Skeletal muscle tissue (tissue), 4 donors: ENCODE results near the gene SDK1. TPM values are rescaled to one million over a fixed set of nuclear protein-coding genes. Genes with fewer than 3 reads are reported as not detected.

Experiments used
- H3K27ac ChIP-seq: one replicate; pipeline ENCODE4 v1.7.0; 2013; ENCODE audit warnings: mild to moderate bottlenecking, low read depth, low read length, inconsistent platforms
- H3K27me3 ChIP-seq, 3 donors: one replicate each; pipeline ENCODE4 v1.7.0; 2013; ENCODE audit warnings: low read length in 3 of 3; ENCODE audit not compliant: control insufficient read depth in 3 of 3, insufficient read depth in 3 of 3
- H3K36me3 ChIP-seq, 3 donors: one replicate each; pipeline ENCODE4 v1.7.0; 2013; ENCODE audit warnings: low read length in 3 of 3; ENCODE audit not compliant: control insufficient read depth in 3 of 3, insufficient read depth in 3 of 3
- H3K4me1 ChIP-seq, 3 donors: one replicate each; pipeline ENCODE4 v1.7.0; 2013; ENCODE audit warnings: low read length in 3 of 3, mild to moderate bottlenecking in 3 of 3; ENCODE audit not compliant: control insufficient read depth in 3 of 3, insufficient read depth in 3 of 3
- H3K4me3 ChIP-seq, 3 donors: one replicate each; pipeline ENCODE4 v1.7.0; 2013; ENCODE audit warnings: low read length in 3 of 3
- H3K9ac ChIP-seq, 3 donors: one replicate each; pipeline ENCODE4 v1.7.0; 2013; ENCODE audit warnings: low read length in 3 of 3, mild to moderate bottlenecking in 3 of 3, moderate library complexity in 2 of 3, low read depth in 1 of 3
- H3K9me3 ChIP-seq, 3 donors: one replicate each; pipeline ENCODE4 v1.7.0; 2013; ENCODE audit warnings: low read length in 3 of 3; ENCODE audit not compliant: control insufficient read depth in 3 of 3
- total RNA-seq: library from RNA; depleted of rRNA; stranded (reverse); fragments of >200 nt; gene quantifications from one replicate; pipeline ENCODE4 v1.2.3, GENCODE V29; 2014
- donor health status: Osteomylitis.

Gene SDK1
- total RNA-seq, 1 donor from 2014 or later = 3.7 TPM

- no peaks in the 10 kb centered on the region for H3K36me3 ChIP-seq
- no peak overlapping the region for H3K4me3 ChIP-seq
- no peaks in the 10 kb centered on the region for H3K27me3 ChIP-seq
- H3K4me1 ChIP-seq = peaks cover 5 to 8% (median 6%) of the 10 kb centered on the region in 3 donors
- H3K9me3 ChIP-seq = no peaks in the 10 kb centered on the region
- no peak overlapping the region for H3K9ac ChIP-seq
- no peak overlapping the region for H3K27ac ChIP-seq
Measured at GRCh38 chr7:4164556-4164955, 863.5 kb downstream of the SDK1 start.

GRCh38 chr7:4166340-4166739, 865.3 kb downstream of the SDK1 start:
- no peaks in the 10 kb centered on the region for H3K36me3 ChIP-seq
- peaks cover 5 to 8% (median 6%) of the 10 kb centered on the region in 3 donors for H3K4me1 ChIP-seq
- H3K27me3 ChIP-seq = no peaks in the 10 kb centered on the region
- H3K4me3 ChIP-seq = no peak overlapping the region
- H3K9ac ChIP-seq = no peak overlapping the region
- H3K9me3 ChIP-seq = no peaks in the 10 kb centered on the region
- no peak overlapping the region for H3K27ac ChIP-seq

- Histone ChIP-seq H3K4me3 (no peak overlapping the region), H3K9me3 (no peaks in the 10 kb centered on the region), H3K36me3 (no peaks in the 10 kb centered on the region), H3K27me3 (no peaks in the 10 kb centered on the region), H3K9ac (no peak overlapping the region), H3K4me1 (peaks cover 5 to 8% (median 6%) of the 10 kb centered on the region in 3 donors), H3K27ac (no peak overlapping the region)
Measured at GRCh38 chr7:4166807-4167206, 865.8 kb downstream of the SDK1 start.

GRCh38 chr7:4167385-4167910, 866.4 kb downstream of the SDK1 start:
- H3K4me1 ChIP-seq = peaks cover 5 to 8% (median 6%) of the 10 kb centered on the region in 3 donors
- no peaks in the 10 kb centered on the region for H3K36me3 ChIP-seq
- H3K27me3 ChIP-seq = peaks cover 0 to under 1% (median 0%) of the 10 kb centered on the region in 3 donors
- no peak overlapping the region for H3K4me3 ChIP-seq
- H3K9ac ChIP-seq = no peak overlapping the region
- no peaks in the 10 kb centered on the region for H3K9me3 ChIP-seq
- no peak overlapping the region for H3K27ac ChIP-seq

- no peaks in the 10 kb centered on the region for H3K36me3 ChIP-seq
- no peak overlapping the region for H3K4me3 ChIP-seq
- H3K27me3 ChIP-seq = peaks cover 0 to 5% (median 2%) of the 10 kb centered on the region in 3 donors
- no peak overlapping the region for H3K9ac ChIP-seq
- H3K27ac ChIP-seq = no peak overlapping the region
- peaks cover 0 to 4% (median under 1%) of the 10 kb centered on the region in 3 donors for H3K4me1 ChIP-seq
- H3K9me3 ChIP-seq = no peaks in the 10 kb centered on the region
Measured at GRCh38 chr7:4168041-4168440, 867.0 kb downstream of the SDK1 start.

- H3K27me3 ChIP-seq = peaks cover 0 to 5% (median 4%) of the 10 kb centered on the region in 3 donors
- no peak overlapping the region for H3K9ac ChIP-seq
- no peaks in the 10 kb centered on the region for H3K4me1 ChIP-seq
- H3K27ac ChIP-seq = no peak overlapping the region
- H3K36me3 ChIP-seq = no peaks in the 10 kb centered on the region
- no peak overlapping the region for H3K4me3 ChIP-seq
- H3K9me3 ChIP-seq = no peaks in the 10 kb centered on the region
Measured at GRCh38 chr7:4168541-4168940, 867.5 kb downstream of the SDK1 start.

GRCh38 chr7:4169455-4169854, 868.4 kb downstream of the SDK1 start:
- no peak overlapping the region for H3K27ac ChIP-seq
- H3K4me1 ChIP-seq = no peaks in the 10 kb centered on the region
- H3K36me3 ChIP-seq = no peaks in the 10 kb centered on the region
- H3K9me3 ChIP-seq = no peaks in the 10 kb centered on the region
- no peak overlapping the region for H3K9ac ChIP-seq
- H3K4me3 ChIP-seq = no peak overlapping the region
- peaks cover 0 to 5% (median 4%) of the 10 kb centered on the region in 3 donors for H3K27me3 ChIP-seq

- Histone ChIP-seq H3K9ac (no peak overlapping the region), H3K27ac (no peak overlapping the region), H3K4me3 (no peak overlapping the region), H3K36me3 (no peaks in the 10 kb centered on the region), H3K27me3 (peaks cover 0 to 5% (median 4%) of the 10 kb centered on the region in 3 donors), H3K4me1 (no peaks in the 10 kb centered on the region), H3K9me3 (no peaks in the 10 kb centered on the region)
Measured at GRCh38 chr7:4170997-4171786, 870.1 kb downstream of the SDK1 start.

- Histone ChIP-seq H3K27ac (no peak overlapping the region), H3K4me1 (no peaks in the 10 kb centered on the region), H3K9me3 (no peaks in the 10 kb centered on the region), H3K9ac (no peak overlapping the region), H3K27me3 (peaks cover 0 to 5% (median 4%) of the 10 kb centered on the region in 3 donors), H3K4me3 (no peak overlapping the region), H3K36me3 (no peaks in the 10 kb centered on the region)
Measured at GRCh38 chr7:4172883-4173282, 871.8 kb downstream of the SDK1 start.

- Histone ChIP-seq H3K9me3 (no peaks in the 10 kb centered on the region), H3K4me3 (no peak overlapping the region), H3K9ac (no peak overlapping the region), H3K4me1 (no peaks in the 10 kb centered on the region), H3K36me3 (no peaks in the 10 kb centered on the region), H3K27ac (no peak overlapping the region), H3K27me3 (peaks cover 0 to 5% (median 4%) of the 10 kb centered on the region in 3 donors)
Measured at GRCh38 chr7:4173615-4174014, 872.6 kb downstream of the SDK1 start.
